Thymus (tissue), 11 donors: ENCODE data around the gene FTO. TPM values are rescaled to one million over a fixed set of nuclear protein-coding genes. Genes with fewer than 3 reads are reported as not detected.
"Not testable (repeated sequence)": the region's sequence is repeated elsewhere in the genome, so short reads cannot be mapped to it uniquely, and the experiment has no call there.

ENCODE experiments used
- DNase-seq, 9 donors: peaks; one replicate each; pipeline ENCODE4 v3.0.0-alpha.2; 2013; ENCODE audit warnings: low spot score in 9 of 9, low read depth in 6 of 9, missing footprints in 1 of 9
- H3K27ac ChIP-seq, 2 donors: one replicate each; pipeline ENCODE4 v1.5.1; 2013; ENCODE audit warnings: control low read depth in 1 of 2, low read depth in 1 of 2, low read length in 1 of 2, mild to moderate bottlenecking in 1 of 2, moderate library complexity in 1 of 2
- H3K27me3 ChIP-seq, 2 donors: one replicate each; pipeline ENCODE4 v1.5.1; 2013; ENCODE audit warnings: low read length in 1 of 2; ENCODE audit not compliant: control insufficient read depth in 2 of 2, insufficient read depth in 1 of 2
- H3K36me3 ChIP-seq, 2 donors: one replicate each; pipeline ENCODE4 v1.5.1; 2013; ENCODE audit warnings: low read length in 1 of 2, mild to moderate bottlenecking in 1 of 2, moderate library complexity in 1 of 2; ENCODE audit not compliant: control insufficient read depth in 2 of 2, insufficient read depth in 2 of 2
- H3K4me1 ChIP-seq, 2 donors: one replicate each; pipeline ENCODE4 v1.5.1; 2013; ENCODE audit warnings: low read length in 2 of 2; ENCODE audit not compliant: control insufficient read depth in 2 of 2, insufficient read depth in 2 of 2
- H3K4me3 ChIP-seq, 2 donors: one replicate each; pipeline ENCODE4 v1.5.1; 2013; ENCODE audit warnings: low read length in 2 of 2, control low read depth in 1 of 2, mild to moderate bottlenecking in 1 of 2
- H3K9me3 ChIP-seq, 2 donors: one replicate each; pipeline ENCODE4 v1.5.1; 2013; ENCODE audit warnings: low read length in 1 of 2, mild to moderate bottlenecking in 1 of 2; ENCODE audit not compliant: control insufficient read depth in 2 of 2, insufficient read depth in 1 of 2
- WGBS: extraction: QIAGEN DNeasy Blood & Tissue Kit; methylation state at CpG from one replicate; pipeline ENCODE4 v1.1.7; 2013; 5-methylcytosine and 5-hydroxymethylcytosine counted together
- polyA plus RNA-seq: library from polyadenylated mRNA; stranded (reverse); fragments of 200-250 nt; gene quantifications from one replicate; pipeline ENCODE4 v1.2.3, GENCODE V29; 2013
- total RNA-seq: library from RNA; stranded (reverse); fragments of 120-200 nt; gene quantifications from one replicate; pipeline ENCODE4 v1.2.4, GENCODE V29; 2013
- donor health status: healthy.

The FTO gene
- total and polyA plus RNA-seq, 2 donors: 13.7 to 34.5 TPM

GRCh38 chr16:54178478-54178976 lies 474.6 kb downstream of the FTO start:
- Histone ChIP-seq H3K4me3 (no peak overlapping the region), H3K27me3 (no peaks in the 10 kb centered on the region), H3K36me3 (no peaks in the 10 kb centered on the region), H3K9me3 (no peaks in the 10 kb centered on the region), H3K4me1 (peaks cover 0 to 33% of the 10 kb centered on the region in 2 donors), H3K27ac (no peak overlapping the region)
- WGBS: 50% methylated on average over 7 of the region's 7 CpGs
- peak in 1 of 9 donors; percentile 22 for DNase-seq

- H3K27me3 ChIP-seq: no peaks in the 10 kb centered on the region
Observed at GRCh38 chr16:54180421-54181359, 476.7 kb downstream of the FTO start.

GRCh38 chr16:54181683-54182329 lies 477.9 kb downstream of the FTO start:
- DNase-seq, H3K9me3 ChIP-seq, H3K27ac ChIP-seq, H3K4me3 ChIP-seq, H3K36me3 ChIP-seq, H3K27me3 ChIP-seq: not testable (repeated sequence)
- 96% methylated on average over 10 of the region's 10 CpGs for WGBS
- peaks cover 0 to 17% of the 10 kb centered on the region in 2 donors for H3K4me1 ChIP-seq

More at GRCh38 chr16:54180421-54181359, 476.7 kb downstream of the FTO start:
- 98% methylated on average over 3 of the region's 3 CpGs for WGBS
- peaks cover 0 to 25% of the 10 kb centered on the region in 2 donors for H3K4me1 ChIP-seq
- H3K4me3 ChIP-seq: no peak overlapping the region
- H3K27ac ChIP-seq: no peak overlapping the region
- H3K36me3 ChIP-seq: no peaks in the 10 kb centered on the region
- DNase-seq: no peak
- H3K9me3 ChIP-seq: no peaks in the 10 kb centered on the region

GRCh38 chr16:54185045-54185444 lies 481.1 kb downstream of the FTO start:
- Histone ChIP-seq H3K27ac (no peak overlapping the region), H3K27me3 (no peaks in the 10 kb centered on the region), H3K4me3 (no peak overlapping the region), H3K36me3 (no peaks in the 10 kb centered on the region), H3K4me1 (no peaks in the 10 kb centered on the region), H3K9me3 (no peaks in the 10 kb centered on the region)
- 98% methylated on average over 2 of the region's 2 CpGs for WGBS
- DNase-seq: no peak

- 95% methylated on average over 2 of the region's 2 CpGs for WGBS
- H3K36me3 ChIP-seq: no peaks in the 10 kb centered on the region
- H3K4me3 ChIP-seq: no peak overlapping the region
- peaks cover 0 to 4% of the 10 kb centered on the region in 2 donors for H3K9me3 ChIP-seq
- H3K4me1 ChIP-seq: peaks cover 0 to 3% of the 10 kb centered on the region in 2 donors
- H3K27me3 ChIP-seq: no peaks in the 10 kb centered on the region
- DNase-seq: no peak
- no peak overlapping the region for H3K27ac ChIP-seq
Observed at GRCh38 chr16:54191163-54191562, 487.2 kb downstream of the FTO start.

- 79% methylated on average over 3 of the region's 3 CpGs for WGBS
- no peaks in the 10 kb centered on the region for H3K27me3 ChIP-seq
- peaks cover 0 to 4% of the 10 kb centered on the region in 2 donors for H3K9me3 ChIP-seq
- no peaks in the 10 kb centered on the region for H3K36me3 ChIP-seq
- H3K4me1 ChIP-seq: peaks cover 0 to 3% of the 10 kb centered on the region in 2 donors
- no peak overlapping the region for H3K4me3 ChIP-seq
- no peak for DNase-seq
- no peak overlapping the region for H3K27ac ChIP-seq
Observed at GRCh38 chr16:54191592-54191991, 487.6 kb downstream of the FTO start.

- H3K4me3 ChIP-seq: no peak overlapping the region
- WGBS: 71% methylated on average over 9 of the region's 9 CpGs
Observed at GRCh38 chr16:54193013-54193664, 489.2 kb downstream of the FTO start.

GRCh38 chr16:54193665-54194333 lies 489.8 kb downstream of the FTO start:
- H3K36me3 ChIP-seq: no peaks in the 10 kb centered on the region
- H3K27me3 ChIP-seq: no peaks in the 10 kb centered on the region
- peak; percentile 11 to 70 (median 41) for DNase-seq
- H3K4me1 ChIP-seq: peaks cover 0 to 3% of the 10 kb centered on the region in 2 donors
- WGBS: 54% methylated on average over 25 of the region's 25 CpGs
- no peak overlapping the region for H3K4me3 ChIP-seq
- peaks cover 0 to 4% of the 10 kb centered on the region in 2 donors for H3K9me3 ChIP-seq
- H3K27ac ChIP-seq: no peak overlapping the region

More at GRCh38 chr16:54193013-54193664, 489.2 kb downstream of the FTO start:
- peaks cover 0 to 3% of the 10 kb centered on the region in 2 donors for H3K4me1 ChIP-seq
- no peaks in the 10 kb centered on the region for H3K36me3 ChIP-seq
- no peak overlapping the region for H3K27ac ChIP-seq
- peaks cover 0 to 4% of the 10 kb centered on the region in 2 donors for H3K9me3 ChIP-seq
- no peak for DNase-seq
- H3K27me3 ChIP-seq: no peaks in the 10 kb centered on the region
